Medulla oblongata (tissue), 1 donor: ENCODE measurements around the gene PLCD4.
A peak's percentile ranks its signal among the peaks of the same experiment; 100 is the strongest.

Experiments used
- DNase-seq: peaks from one replicate; pipeline ENCODE4 v3.0.0-alpha.2; 2015; ENCODE audit errors: extremely low spot score

PLCD4 gene

DNA sequence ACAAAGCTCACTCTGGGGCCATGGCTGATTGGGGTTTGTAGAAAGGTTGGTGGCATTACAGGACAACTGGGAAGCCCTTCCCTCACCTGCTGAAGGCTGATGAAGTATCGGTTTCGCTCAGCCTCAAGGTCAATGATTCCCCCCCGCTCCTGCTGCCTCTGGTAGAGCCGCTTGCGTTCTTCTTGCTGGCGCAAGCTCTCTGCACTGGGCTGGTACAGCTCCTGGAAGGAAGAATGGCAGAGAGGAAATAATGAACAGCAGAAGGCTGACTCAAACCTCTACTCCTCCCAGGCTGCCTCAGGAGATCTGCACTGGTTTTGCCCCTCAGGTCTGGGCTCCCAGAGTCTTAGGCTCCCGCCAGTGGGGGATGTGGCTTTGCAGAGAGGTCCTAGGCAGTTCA lies 57.0 kb downstream of the PLCD4 start:
- no peak for DNase-seq

DNA sequence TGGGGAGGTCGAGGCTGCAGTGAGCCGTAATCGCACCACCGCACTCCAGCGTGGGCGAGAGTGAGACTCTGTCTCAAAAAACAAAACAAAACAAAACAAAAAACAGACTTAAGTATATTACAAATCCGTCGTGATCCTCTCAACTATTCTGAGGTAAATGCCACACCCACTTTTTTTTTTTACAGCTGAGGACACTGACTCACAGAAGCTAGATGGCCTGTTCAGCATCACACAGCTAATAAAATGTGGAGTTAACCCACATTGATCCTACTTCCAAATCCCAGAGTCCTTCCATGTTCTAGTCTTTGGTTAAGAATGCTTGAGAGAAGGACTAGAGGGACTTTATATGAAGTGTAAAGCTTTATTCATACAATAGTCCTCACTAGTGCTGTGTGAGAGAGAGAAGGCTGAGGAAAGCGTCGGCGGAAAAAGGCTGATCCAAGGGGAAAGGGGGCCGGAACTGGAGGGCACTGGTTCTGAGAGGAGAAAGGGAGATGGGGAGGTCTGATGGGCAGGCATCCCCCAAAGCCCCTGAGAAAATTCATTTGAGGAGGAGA lies 63.5 kb downstream of the PLCD4 start:
- DNase-seq = no peak

DNA sequence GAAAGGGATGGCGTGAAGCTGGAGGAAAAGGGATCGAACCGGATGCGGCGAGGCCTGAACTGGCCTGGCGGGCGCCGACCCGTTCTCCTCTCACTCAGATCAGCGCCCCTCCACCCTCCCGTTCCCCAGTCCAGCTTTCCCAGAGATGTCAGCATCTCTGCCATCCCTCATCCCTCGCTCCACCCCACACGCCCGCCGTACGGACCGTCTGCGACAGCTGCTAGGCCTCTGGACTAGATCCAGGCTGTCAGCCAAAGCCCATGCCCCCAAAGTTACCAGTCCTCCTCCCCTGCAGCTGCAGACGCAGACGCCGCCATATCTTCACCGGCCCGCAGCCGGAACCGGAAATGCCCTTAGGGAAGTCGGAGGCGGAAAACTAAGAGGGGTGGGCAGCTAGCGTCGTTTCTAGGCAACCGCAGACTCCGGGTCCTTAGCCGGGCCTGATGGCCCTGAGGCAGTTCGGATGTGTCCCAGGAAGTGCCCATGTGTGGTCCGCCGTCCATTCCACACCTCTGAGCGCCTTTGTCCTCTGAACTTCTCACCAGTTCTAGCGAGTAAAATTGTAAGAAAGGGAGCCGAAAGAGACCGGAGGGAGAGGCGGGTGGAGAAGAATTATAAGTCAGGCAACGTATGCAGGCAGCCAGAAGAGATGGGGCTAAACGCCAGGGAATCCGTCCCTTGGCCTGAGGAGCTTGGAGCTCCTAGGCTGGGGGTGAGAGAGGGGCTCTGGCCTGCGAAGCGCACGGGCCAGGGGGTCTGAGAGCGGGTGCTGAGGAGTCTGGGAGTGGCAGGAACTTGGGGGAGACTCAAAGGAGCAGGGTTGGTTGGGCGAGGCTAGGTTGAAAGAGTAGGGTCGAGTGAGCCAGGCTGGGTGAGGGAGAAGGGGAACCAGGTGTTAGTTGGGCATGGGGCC lies 64.2 kb downstream of the PLCD4 start, which contains the start of the genes RNF25 and STK36:
RNF25 (minus strand) TSS at position 349 of the 913 bp plus-strand sequence; CDS start at position 317, 32 bp downstream.
STK36 (plus strand) TSS at position 433 of the 913 bp plus-strand sequence. CDS start 744 bp downstream, outside the sequence.
- DNase-seq = peak; percentile 92

- no peak for DNase-seq
Observed at GRCh38 chr2:218679119-218679518, 71.4 kb downstream of the PLCD4 start.

GRCh38 chr2:218680061-218680460 lies 72.4 kb downstream of the PLCD4 start:
- DNase-seq = no peak
